Measurements from ENCODE around the gene MACC1. TPM values are rescaled to one million over a fixed set of nuclear protein-coding genes. Genes with fewer than 3 reads are reported as not detected.

Gene MACC1
- total RNA-seq, 4 donors from 2014 or later = 0.33 to 11.6 (median 0.44) TPM; not detected in 1

GRCh38 chr7:20170633-20171032, 46.6 kb downstream of the MACC1 start:
- TF ChIP-seq, protein P1, sequence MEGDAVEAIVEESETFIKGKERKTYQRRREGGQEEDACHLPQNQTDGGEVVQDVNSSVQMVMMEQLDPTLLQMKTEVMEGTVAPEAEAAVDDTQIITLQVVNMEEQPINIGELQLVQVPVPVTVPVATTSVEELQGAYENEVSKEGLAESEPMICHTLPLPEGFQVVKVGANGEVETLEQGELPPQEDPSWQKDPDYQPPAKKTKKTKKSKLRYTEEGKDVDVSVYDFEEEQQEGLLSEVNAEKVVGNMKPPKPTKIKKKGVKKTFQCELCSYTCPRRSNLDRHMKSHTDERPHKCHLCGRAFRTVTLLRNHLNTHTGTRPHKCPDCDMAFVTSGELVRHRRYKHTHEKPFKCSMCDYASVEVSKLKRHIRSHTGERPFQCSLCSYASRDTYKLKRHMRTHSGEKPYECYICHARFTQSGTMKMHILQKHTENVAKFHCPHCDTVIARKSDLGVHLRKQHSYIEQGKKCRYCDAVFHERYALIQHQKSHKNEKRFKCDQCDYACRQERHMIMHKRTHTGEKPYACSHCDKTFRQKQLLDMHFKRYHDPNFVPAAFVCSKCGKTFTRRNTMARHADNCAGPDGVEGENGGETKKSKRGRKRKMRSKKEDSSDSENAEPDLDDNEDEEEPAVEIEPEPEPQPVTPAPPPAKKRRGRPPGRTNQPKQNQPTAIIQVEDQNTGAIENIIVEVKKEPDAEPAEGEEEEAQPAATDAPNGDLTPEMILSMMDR (IDR thresholded peaks at IDR 0.05; ENCODE audit: low read depth) = no peak

- TF ChIP-seq, protein P1 (IDR thresholded peaks at IDR 0.05; ENCODE audit: low read depth) = no peak
Observed at GRCh38 chr7:20165146-20165510, 52.1 kb downstream of the MACC1 start.

DNA sequence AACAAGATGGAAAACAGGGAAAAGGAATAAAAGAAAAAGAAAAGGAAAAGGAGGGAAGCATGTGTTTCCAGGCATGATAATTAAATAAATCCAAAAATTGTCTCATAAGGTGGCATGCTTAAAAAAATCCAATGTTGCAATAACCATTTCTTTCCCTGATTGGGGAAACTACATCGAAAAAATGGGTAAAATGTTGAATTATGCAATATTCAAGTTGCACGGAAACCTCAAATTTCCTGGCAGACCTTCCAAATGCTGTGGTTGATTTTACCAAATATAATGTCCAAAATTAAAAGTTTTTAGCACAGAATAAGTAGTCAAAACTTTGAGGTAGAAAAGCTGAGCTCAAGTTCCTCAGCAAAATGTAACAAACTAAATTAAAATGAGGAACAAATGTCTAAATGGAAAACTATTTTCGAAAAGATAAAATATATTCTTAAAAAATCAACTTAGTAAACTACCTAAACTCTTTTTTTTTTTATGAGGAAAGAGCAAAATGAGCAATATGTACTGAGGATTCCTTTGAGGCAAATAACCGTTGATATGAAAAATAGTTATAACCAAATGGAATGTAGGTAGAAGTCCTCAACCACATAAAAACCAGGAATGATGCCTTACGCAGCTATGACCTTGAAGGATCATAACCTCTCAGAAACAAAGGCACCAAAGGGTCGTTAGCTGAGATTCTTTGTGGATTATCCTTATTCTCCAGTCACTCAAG, 52.6 kb downstream of the MACC1 start:
- TF ChIP-seq, protein P1 (IDR thresholded peaks at IDR 0.05; ENCODE audit: low read depth) = no peak

GRCh38 chr7:20162665-20163064, 54.5 kb downstream of the MACC1 start:
- TF ChIP-seq, protein P1 (IDR thresholded peaks at IDR 0.05; ENCODE audit: low read depth) = no peak

DNA sequence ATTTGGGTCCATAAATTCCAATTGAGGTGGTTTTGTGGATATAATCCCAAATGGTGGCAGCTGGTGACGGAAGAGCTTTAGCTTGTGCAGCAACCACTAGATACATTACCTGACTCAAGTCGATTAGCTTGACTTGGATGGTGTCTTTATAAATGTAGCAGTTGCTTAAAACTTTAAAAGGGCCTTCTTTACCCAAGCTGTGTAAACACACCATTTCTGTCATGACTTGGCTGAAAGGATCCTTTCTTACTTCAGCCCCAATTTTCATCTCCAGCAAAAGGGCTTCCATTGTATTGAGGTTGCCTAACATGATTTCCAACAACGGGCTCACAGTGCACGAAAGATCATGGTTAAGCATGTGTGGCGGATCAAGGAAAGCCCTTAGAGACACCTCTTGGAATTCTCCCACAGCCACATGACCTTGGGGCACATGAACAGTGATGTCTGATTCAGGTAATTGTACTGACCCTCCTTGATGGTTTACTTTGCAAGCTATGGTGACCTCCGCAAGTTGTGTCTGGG, 57.9 kb downstream of the MACC1 start:
- TF ChIP-seq, protein P1 (IDR thresholded peaks at IDR 0.05; ENCODE audit: low read depth) = no peak

DNA sequence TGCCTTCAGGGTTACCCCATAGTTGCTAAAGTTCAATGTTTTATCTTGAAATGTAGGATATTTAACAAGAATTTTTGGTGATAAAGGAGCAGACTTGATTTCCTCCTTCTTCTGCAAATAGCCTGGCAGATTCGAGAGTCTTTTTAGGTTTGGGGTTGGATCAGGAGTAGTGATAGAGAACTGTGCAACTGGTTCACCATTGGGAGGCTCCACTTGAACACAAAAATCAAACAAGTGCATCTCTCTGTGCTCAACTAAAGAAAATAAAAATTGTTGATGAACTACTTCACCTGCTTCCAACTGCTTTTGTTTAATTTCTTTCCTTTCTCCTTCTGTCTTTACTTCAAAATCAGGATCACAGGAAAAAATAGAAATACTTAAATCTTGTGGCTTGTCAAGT, 58.5 kb downstream of the MACC1 start:
- TF ChIP-seq, protein P1 (IDR thresholded peaks at IDR 0.05; ENCODE audit: low read depth) = no peak

- TF ChIP-seq, protein P1 (IDR thresholded peaks at IDR 0.05; ENCODE audit: low read depth) = no peak
Observed at GRCh38 chr7:20157456-20157855, 59.7 kb downstream of the MACC1 start.

All from subcutaneous adipose tissue (tissue), 4 donors.